Naive thymus-derived CD8-positive, alpha-beta T cell (primary cell): ENCODE measurements around the gene TBX5. TPM values are rescaled to one million over a fixed set of nuclear protein-coding genes. Genes with fewer than 3 reads are reported as not detected.
A peak's percentile ranks its signal among the peaks of the same experiment; 100 is the strongest.

Experiments
- ATAC-seq, 2 donors: fragments of 150-1000 bp; cut with Tn5 transposase in 1 of 2; sonication (Bioruptor Pico), chemical (Tn5 transposase) in 1 of 2; 1 replicate in 1 of 2; 2 replicates in 1 of 2; pipeline ENCODE4 v1.10.0; 2021; ENCODE audit warnings: mild to moderate bottlenecking in 2 of 2, moderate library complexity in 2 of 2
- POLR2A ChIA-PET: fragments of 350-600 bp; sonication (Branson Sonifier 250); formaldehyde crosslinking; loops from one replicate; lab custom pipeline; 2021; ENCODE audit warnings: antibody characterized with exemption; lab: Charles Lee
- DNase-seq, 10 donors: peaks; one replicate each; pipeline versions ENCODE4 v3.0.0 to v3.0.0-alpha.2; 2020 to 2022
- H3K27ac Mint-ChIP-seq, 10 donors: one replicate each; pipeline ENCODE4 v1.8.0; 2020 to 2022; ENCODE audit warnings: mild to moderate bottlenecking in 10 of 10, mixed read lengths in 10 of 10, moderate library complexity in 4 of 10, inconsistent platforms in 1 of 10
- H3K27me3 Mint-ChIP-seq, 5 donors: one replicate each; pipeline ENCODE4 v1.8.0; 2021 to 2022; ENCODE audit warnings: mixed read lengths in 5 of 5
- H3K36me3 Mint-ChIP-seq, 3 donors: one replicate each; pipeline ENCODE4 v1.8.0; 2020 to 2022; ENCODE audit warnings: mixed read lengths in 3 of 3, mild to moderate bottlenecking in 2 of 3, inconsistent platforms in 1 of 3
- H3K4me1 Mint-ChIP-seq, 4 donors: one replicate each; pipeline ENCODE4 v1.8.0; 2021 to 2022; ENCODE audit warnings: mixed read lengths in 4 of 4
- H3K4me3 Mint-ChIP-seq, 10 donors: one replicate each; pipeline ENCODE4 v1.8.0; 2020 to 2022; ENCODE audit warnings: mild to moderate bottlenecking in 10 of 10, mixed read lengths in 10 of 10, moderate library complexity in 6 of 10, inconsistent platforms in 1 of 10
- H3K9me3 Mint-ChIP-seq, 9 donors: one replicate each; pipeline ENCODE4 v1.8.0; 2020 to 2022; ENCODE audit warnings: mixed read lengths in 9 of 9, mild to moderate bottlenecking in 3 of 9, inconsistent platforms in 1 of 9, moderate library complexity in 1 of 9
- polyA plus RNA-seq, 3 donors: library from polyadenylated mRNA; unstranded; fragments of 300-500 nt; fragmentation: Illumina TruSeq; gene quantifications; one replicate each; pipeline ENCODE4 v1.2.3, GENCODE V29; 2021
- total RNA-seq, 8 experiments: library from RNA in 2 of 8; stranded (reverse) in 2 of 8; gene quantifications; one replicate each; pipeline ENCODE4 v1.2.3 and lab custom pipeline; 2021 to 2026

Gene TBX5
- total and polyA plus RNA-seq, 5 experiments from 2014 or later, result not detected

DNA sequence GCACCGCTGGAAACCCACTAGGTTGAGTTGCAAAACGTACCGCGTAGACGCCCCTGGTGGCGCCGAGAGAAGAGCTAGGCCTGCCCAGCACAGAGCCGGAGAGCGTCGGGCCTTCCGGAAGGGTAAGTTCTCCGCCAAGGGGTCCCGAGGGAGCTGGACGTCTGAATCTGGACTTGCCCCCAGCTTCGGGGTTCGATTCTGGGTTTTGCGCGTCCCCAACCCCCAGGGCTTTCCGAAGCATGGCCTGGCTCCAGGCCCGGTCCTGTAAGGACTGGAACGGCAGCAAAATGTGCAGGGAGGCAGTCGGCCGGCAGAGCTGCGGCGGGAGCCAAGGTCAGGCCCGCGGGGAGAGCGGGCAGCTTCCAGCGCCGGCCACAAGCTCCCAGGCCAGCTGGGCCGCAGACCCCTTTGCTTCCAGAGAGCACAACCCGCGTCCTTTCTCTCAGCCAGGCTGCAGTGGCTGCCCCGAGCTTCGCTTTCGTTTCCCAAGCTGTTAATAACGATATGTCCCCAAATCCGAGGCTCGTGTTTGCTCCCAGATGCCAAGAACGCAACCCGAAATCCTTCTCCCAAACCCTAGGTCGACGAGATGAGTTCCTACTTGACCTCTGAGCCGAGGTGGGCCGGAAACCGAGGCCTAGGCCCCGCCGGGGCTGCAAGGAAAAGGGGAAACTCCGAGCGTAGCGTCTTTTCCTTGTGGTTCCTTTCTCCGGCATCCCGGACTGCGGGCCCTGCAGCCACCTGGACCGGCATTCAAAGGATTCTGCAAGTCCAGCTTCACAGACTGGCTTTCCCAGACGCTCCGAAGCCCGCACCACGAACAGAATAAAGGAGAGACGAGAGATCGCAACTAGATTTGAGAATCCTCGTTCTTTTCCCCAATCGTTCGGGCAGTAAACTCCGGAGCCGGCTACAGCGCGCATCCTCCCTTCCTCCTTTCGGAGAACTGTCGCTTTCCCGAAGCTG, 3.2 kb upstream of the TBX5 start:
- H3K27me3 Mint-ChIP-seq, result peaks cover 39 to 99% (median 84%) of the 10 kb centered on the region in 5 donors
- ATAC-seq (no peak), DNase-seq (no peak)
- H3K4me1 Mint-ChIP-seq, result peaks cover 12 to 36% (median 17%) of the 10 kb centered on the region in 4 donors
- H3K9me3 Mint-ChIP-seq, result peaks cover 0 to 8% (median 0%) of the 10 kb centered on the region in 9 donors
- peak overlapping the region in 1 of 10 donors; percentile 34 for H3K27ac Mint-ChIP-seq
- H3K36me3 Mint-ChIP-seq, result peaks cover 0 to 3% (median 0%) of the 10 kb centered on the region in 3 donors
- POLR2A ChIA-PET, result no interaction called here
- H3K4me3 Mint-ChIP-seq, result peak overlapping the region in 6 of 10 donors; percentile 56 to 65 (median 62)

DNA sequence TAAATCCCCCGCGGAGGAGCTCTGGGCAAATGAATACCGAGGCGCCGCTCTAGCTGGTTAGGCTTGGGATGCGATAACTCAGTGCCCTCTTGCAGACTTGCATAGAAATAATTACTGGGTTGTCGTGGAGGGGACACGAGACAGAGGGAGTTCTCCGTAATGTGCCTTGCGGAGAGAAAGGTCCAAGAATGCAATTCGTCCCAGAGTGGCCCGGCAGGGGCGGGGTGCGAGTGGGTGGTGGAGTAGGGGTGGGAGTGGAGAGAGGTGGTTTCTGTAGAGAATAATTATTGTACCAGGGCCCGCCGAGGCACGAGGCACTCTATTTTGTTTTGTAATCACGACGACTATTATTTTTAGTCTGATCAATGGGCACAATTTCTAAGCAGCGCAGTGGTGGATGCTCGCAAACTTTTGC, 2.5 kb upstream of the TBX5 start:
- peak overlapping the region in 1 of 10 donors; percentile 18 for H3K27ac Mint-ChIP-seq
- peaks cover 39 to 100% (median 87%) of the 10 kb centered on the region in 5 donors for H3K27me3 Mint-ChIP-seq
- POLR2A ChIA-PET, result no interaction called here
- peaks cover 12 to 36% (median 17%) of the 10 kb centered on the region in 4 donors for H3K4me1 Mint-ChIP-seq
- peaks cover 0 to 3% (median 0%) of the 10 kb centered on the region in 3 donors for H3K36me3 Mint-ChIP-seq
- DNase-seq, result no peak
- peak overlapping the region in 5 of 10 donors; percentile 11 to 64 (median 56) for H3K4me3 Mint-ChIP-seq
- no peak for ATAC-seq
- H3K9me3 Mint-ChIP-seq, result peaks cover 0 to 8% (median 0%) of the 10 kb centered on the region in 9 donors

DNA sequence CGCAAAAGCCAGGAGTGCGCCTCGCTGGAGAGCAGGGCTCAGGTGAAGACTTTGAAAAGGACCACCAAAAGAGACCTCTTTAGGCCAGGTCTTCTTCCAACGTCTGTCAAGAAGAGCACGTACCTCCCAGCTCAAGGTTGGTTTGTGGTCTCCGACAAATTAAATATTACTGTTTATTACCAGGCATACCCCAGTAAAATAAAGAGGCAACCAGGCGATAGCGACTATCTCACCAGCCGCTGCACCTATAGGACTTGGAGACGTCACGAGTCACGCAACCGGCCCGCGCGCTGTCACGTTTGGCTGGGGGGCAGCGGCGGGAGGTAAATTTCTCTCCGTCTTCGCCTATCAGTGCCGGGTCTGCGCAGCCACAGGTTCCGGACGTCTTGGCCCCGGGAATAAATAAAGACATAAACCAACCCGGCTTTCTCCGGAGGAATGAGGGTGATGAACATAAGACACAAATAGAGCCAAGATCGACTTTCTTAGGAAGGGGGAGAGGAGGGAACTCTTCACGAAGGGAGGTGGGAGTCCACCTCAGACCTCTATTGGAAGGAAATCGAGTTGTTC, 2.0 kb upstream of the TBX5 start:
- no peak overlapping the region for H3K27ac Mint-ChIP-seq
- POLR2A ChIA-PET, result no interaction called here
- DNase-seq, result no peak
- H3K4me3 Mint-ChIP-seq, result peak overlapping the region in 5 of 10 donors; percentile 0 to 55 (median 13)
- peaks cover 12 to 36% (median 15%) of the 10 kb centered on the region in 4 donors for H3K4me1 Mint-ChIP-seq
- H3K9me3 Mint-ChIP-seq, result peaks cover 0 to 8% (median 0%) of the 10 kb centered on the region in 9 donors
- ATAC-seq, result no peak
- H3K36me3 Mint-ChIP-seq, result peaks cover 0 to 3% (median 0%) of the 10 kb centered on the region in 3 donors
- H3K27me3 Mint-ChIP-seq, result peaks cover 41 to 100% (median 86%) of the 10 kb centered on the region in 5 donors

DNA sequence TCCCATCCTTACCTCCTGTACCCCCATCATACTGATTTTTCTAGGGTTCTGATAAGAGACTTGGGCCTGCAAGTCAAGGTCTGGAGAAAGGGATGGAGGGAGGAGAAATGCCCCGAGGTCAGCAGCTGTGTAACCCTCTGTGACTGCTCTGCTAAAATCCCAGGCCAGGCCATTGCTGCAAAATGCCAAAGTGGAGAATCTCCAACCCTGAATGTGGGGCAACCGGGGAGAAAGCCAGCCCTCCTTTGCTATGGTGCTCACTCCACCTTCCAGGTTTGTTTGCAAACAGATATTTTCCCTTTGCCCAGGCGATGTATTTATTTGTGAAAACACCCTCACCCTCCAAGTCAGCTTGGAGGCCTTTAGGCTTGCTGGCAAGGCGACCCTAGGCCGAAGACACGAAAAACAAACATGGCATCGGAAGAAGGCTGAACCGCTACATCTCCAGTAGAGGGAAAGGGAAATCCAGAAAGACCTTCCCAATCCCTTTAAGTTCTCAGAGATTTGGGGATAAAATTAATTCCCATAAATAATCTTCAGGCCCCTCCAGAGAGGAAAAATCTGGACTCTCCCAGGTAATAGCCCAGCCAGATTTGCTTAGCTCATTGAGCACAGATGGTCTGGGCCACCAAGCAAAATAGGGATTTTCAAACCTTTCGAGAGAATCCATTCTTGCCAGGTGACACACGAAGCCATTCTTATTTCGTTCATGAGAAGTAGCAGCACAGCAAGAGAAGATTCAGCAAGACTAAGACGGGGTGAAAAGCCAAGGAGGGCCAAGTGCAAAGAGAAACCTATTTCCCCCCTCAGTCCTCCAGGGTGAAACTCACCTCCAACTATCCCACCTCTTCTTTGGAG, 1.3 kb upstream of the TBX5 start:
- POLR2A ChIA-PET, result no interaction called here

DNA sequence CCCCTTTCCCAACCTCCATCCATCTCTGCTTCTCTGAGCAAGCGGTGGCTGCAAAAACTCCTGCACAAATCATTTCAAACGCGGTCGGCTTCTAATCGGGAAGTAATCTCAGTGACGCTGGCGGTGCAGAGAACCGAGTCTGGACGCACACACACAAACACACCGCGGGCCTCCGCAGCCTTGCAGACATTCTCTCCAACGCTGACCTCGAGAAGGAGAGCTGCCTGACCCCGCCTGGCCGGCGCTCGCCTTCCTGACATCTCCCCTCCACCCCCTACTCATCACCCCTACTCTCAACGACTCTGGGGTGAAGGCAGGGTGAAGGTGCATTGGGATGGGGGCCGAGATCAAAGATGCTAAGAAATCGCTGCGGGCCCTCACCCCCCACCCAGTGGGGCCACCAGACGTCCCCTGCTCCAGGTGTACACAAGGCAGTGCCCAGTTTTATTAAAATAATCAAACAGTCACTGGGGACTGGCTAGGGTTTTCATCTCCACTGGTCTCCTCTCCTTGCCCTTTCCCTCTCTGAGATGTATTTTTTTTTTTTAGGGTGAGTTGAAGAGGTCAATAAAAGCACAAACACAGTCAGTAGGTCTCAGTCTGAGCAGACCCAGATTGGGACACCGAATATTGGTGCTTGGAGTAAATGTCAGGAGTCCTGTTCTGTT, 506 bp upstream of the TBX5 start:
- Mint-ChIP-seq H3K4me1 (peaks cover 12 to 36% (median 15%) of the 10 kb centered on the region in 4 donors), H3K4me3 (no peak overlapping the region), H3K9me3 (peaks cover 0 to 8% (median 0%) of the 10 kb centered on the region in 9 donors), H3K36me3 (peaks cover 0 to 3% (median 0%) of the 10 kb centered on the region in 3 donors), H3K27me3 (peaks cover 42 to 100% (median 88%) of the 10 kb centered on the region in 5 donors), H3K27ac (no peak overlapping the region)
- DNase-seq (no peak), ATAC-seq (no peak)
- POLR2A ChIA-PET, result no interaction called here

More for the DNA sequence above, 1.3 kb upstream of the TBX5 start:
- peaks cover 12 to 36% (median 15%) of the 10 kb centered on the region in 4 donors for H3K4me1 Mint-ChIP-seq
- H3K27me3 Mint-ChIP-seq, result peaks cover 40 to 100% (median 85%) of the 10 kb centered on the region in 5 donors
- H3K27ac Mint-ChIP-seq, result no peak overlapping the region
- ATAC-seq, result no peak
- no peak overlapping the region for H3K4me3 Mint-ChIP-seq
- peaks cover 0 to 3% (median 0%) of the 10 kb centered on the region in 3 donors for H3K36me3 Mint-ChIP-seq
- H3K9me3 Mint-ChIP-seq, result peaks cover 0 to 8% (median 0%) of the 10 kb centered on the region in 9 donors
- no peak for DNase-seq

DNA sequence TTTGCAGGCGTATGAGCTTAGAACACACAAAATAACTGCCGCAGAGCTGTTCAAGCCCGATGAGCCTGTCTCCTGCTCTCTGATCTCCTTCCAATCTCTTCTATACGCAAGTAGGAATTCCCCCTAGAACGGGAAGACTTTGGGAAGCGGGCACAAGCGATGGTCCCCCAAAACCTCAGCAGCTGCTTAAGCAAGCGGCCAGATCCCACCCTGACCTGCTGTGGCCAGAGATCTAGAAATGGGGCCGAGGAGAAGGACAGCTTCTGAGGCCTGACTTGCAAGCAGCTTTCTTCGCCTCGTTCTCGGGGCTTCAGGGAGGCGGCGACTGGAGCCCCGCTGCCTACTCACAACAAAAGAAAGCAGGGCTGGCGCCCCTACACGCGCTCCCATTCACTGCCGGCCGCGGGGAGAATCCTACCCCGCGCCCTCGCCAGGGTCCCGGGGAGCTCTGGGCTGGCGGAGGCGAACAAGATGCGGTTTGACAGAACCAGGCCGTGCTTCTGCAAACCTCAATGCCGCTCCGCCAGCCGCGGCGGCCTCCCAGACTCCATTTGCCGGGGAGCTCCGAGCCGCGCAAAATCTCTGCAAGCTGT, 922 bp downstream of the TBX5 start:
- H3K4me1 Mint-ChIP-seq, result peaks cover 9 to 30% (median 15%) of the 10 kb centered on the region in 4 donors
- POLR2A ChIA-PET, result no interaction called here
- H3K27me3 Mint-ChIP-seq, result peaks cover 38 to 96% (median 76%) of the 10 kb centered on the region in 5 donors
- no peak overlapping the region for H3K4me3 Mint-ChIP-seq
- ATAC-seq (no peak), DNase-seq (no peak)
- H3K36me3 Mint-ChIP-seq, result peaks cover 0 to 3% (median 0%) of the 10 kb centered on the region in 3 donors
- H3K9me3 Mint-ChIP-seq, result peaks cover 0 to 4% (median 0%) of the 10 kb centered on the region in 9 donors
- H3K27ac Mint-ChIP-seq, result no peak overlapping the region

DNA sequence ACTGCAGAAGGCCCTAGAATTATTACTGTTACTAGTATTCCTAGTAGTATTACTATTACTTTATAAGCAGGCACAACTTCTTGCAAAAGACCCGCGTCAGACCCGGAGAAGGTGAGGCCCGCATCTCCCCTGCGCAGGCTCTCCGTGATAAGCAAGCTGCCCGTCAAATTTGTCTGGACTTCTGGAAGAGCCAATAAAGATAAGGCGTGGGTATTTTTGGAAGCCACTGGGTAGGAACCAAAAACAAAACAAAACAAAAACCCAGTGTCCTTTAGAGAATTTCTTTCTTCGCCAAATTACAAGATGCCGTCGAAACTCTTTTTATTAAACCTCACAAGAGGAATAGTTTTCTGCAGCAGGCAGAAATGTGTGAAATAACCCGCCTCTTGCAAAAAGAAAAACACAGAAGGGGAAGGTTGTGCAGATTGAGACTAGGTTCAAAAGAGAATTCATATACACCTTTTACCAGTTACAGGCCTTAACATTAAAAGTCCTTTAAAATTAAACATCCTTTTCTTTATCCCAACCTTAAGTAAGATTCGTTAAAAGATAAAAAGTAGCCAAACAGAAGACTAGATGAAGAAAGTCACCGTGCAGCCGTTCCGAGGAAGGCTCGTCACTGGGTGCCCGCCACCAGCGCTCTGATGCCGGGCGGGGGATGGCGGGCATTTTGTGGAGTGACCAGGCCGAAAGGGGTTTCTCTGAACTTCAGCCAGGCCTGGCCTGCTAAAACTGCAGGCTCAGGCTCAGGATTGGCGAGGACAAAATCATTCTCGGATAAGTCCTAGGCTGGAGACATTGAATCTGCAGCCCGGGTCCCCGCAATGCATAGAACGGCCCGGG, 1.6 kb downstream of the TBX5 start:
- POLR2A ChIA-PET, result no interaction called here
- peaks cover 34 to 96% (median 74%) of the 10 kb centered on the region in 5 donors for H3K27me3 Mint-ChIP-seq
- peaks cover 0 to 3% (median 0%) of the 10 kb centered on the region in 3 donors for H3K36me3 Mint-ChIP-seq
- DNase-seq, result no peak
- peaks cover 0 to 4% (median 0%) of the 10 kb centered on the region in 9 donors for H3K9me3 Mint-ChIP-seq
- peaks cover 9 to 22% (median 10%) of the 10 kb centered on the region in 4 donors for H3K4me1 Mint-ChIP-seq
- no peak for ATAC-seq
- no peak overlapping the region for H3K27ac Mint-ChIP-seq
- H3K4me3 Mint-ChIP-seq, result no peak overlapping the region

DNA sequence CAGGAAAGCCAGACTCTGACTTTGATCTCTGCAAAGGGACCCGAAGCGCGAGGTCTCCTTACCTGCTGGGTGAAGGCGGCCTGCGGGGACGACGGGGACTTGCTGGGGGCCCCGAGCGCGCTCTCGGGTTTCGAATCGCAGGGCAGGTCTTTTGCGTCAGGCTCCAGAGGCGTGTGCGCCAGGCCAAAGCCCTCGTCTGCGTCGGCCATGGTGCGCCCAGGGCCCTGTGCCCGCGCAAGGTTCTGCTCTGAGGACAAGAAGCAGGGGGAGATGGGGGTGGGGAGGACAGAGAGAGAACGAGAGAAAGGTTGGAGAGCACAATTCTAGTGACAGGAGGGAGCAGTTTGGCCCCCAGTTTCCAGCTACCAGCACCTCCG, 2.3 kb downstream of the TBX5 start:
- H3K4me1 Mint-ChIP-seq, result peaks cover 6 to 20% (median 7%) of the 10 kb centered on the region in 4 donors
- POLR2A ChIA-PET, result no interaction called here
- DNase-seq (no peak), ATAC-seq (no peak)
- H3K4me3 Mint-ChIP-seq, result no peak overlapping the region
- peaks cover 0 to 4% (median 0%) of the 10 kb centered on the region in 9 donors for H3K9me3 Mint-ChIP-seq
- H3K27ac Mint-ChIP-seq, result no peak overlapping the region
- peaks cover 0 to 3% (median 0%) of the 10 kb centered on the region in 3 donors for H3K36me3 Mint-ChIP-seq
- H3K27me3 Mint-ChIP-seq, result peaks cover 35 to 96% (median 76%) of the 10 kb centered on the region in 5 donors

DNA sequence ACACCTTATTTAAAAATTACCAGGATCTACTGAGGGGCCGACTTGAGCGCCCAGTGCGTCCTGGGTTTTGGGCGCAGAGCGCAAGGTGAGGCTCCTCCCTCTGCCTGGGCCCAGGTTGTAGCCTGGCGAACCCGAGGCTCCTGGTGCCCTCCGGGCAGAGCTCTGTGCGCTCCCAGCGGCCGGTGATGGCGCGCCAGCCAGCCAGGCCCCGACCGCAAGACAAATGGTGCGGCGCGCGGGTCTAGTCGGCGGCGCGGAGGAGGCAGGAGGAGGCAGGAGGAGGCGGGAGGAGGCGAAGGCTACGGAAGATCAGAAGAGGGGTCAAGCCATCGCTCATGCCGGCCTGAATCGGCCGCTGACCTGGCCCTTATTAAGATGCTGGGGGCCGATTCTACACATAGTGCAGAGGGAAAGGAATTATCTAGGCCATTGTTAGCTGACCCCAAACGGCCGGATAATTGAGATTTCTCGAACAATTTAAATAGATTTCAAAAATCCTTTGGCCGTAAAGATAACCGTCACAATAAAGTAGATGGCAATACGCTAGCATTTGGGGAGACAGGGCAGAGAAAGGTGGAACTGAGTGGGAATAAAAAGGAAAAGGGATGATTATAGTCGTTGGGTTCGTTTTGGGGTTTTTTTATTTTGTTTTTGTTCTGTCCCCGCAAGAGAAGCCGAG, 2.8 kb downstream of the TBX5 start:
- H3K36me3 Mint-ChIP-seq, result peaks cover 0 to 6% (median under 1%) of the 10 kb centered on the region in 3 donors
- DNase-seq (no peak), ATAC-seq (no peak)
- H3K4me1 Mint-ChIP-seq, result peaks cover 2 to 17% (median 5%) of the 10 kb centered on the region in 4 donors
- POLR2A ChIA-PET, result no interaction called here
- no peak overlapping the region for H3K4me3 Mint-ChIP-seq
- peaks cover 35 to 96% (median 76%) of the 10 kb centered on the region in 5 donors for H3K27me3 Mint-ChIP-seq
- peak overlapping the region in 1 of 10 donors; percentile 82 for H3K27ac Mint-ChIP-seq
- peaks cover 0 to 5% (median 0%) of the 10 kb centered on the region in 9 donors for H3K9me3 Mint-ChIP-seq

DNA sequence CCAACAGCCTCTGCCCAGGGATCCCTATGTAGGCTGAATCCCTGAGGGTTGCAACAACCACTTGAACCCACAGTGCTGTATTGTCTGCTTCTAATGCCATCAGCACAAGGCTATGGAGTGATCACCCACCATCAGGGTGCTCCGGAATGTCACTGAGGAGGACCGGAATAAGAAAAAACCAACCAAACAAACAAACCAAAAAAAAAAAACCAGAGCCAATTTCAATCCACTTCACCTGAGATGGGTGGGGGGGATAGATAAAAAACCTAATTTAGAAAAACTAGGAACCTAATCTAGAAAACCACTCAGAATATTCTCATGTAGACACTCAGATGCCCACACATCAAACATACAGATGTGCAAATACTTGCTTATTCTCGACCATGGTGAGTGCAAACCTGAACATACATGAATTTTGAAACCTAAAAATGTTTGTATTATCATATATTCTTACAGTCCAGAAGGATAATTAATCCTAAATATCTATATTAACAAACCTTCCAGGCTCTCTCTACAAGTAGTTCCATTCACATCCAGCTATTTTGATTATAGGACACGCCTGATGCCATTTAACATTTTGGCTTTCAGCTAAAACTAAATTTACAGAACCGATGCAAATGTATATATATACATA, 3.7 kb downstream of the TBX5 start:
- peaks cover 0 to 8% (median 2%) of the 10 kb centered on the region in 3 donors for H3K36me3 Mint-ChIP-seq
- no peak overlapping the region for H3K27ac Mint-ChIP-seq
- no peak overlapping the region for H3K4me3 Mint-ChIP-seq
- H3K27me3 Mint-ChIP-seq, result peaks cover 33 to 96% (median 78%) of the 10 kb centered on the region in 5 donors
- POLR2A ChIA-PET, result no interaction called here
- peaks cover 0 to 17% (median 4%) of the 10 kb centered on the region in 4 donors for H3K4me1 Mint-ChIP-seq
- DNase-seq (no peak), ATAC-seq (no peak)
- H3K9me3 Mint-ChIP-seq, result peaks cover 0 to 4% (median 0%) of the 10 kb centered on the region in 9 donors
